Psoas muscle (tissue), 8 donors: Measurements from ENCODE around the gene AP4E1. TPM values are rescaled to one million over a fixed set of nuclear protein-coding genes. Genes with fewer than 3 reads are reported as not detected.
"Not testable (repeated sequence)": the region's sequence is repeated elsewhere in the genome, so short reads cannot be mapped to it uniquely, and the experiment has no call there.

Experiments
- ATAC-seq, 4 donors: fragments of 200-7000 bp; cut with Tn5 transposase; one replicate each; pipeline ENCODE4 v1.9.1; 2020; ENCODE audit warnings: moderate library complexity in 3 of 4, mild to moderate bottlenecking in 2 of 4
- DNase-seq, 2 donors: peaks; one replicate each; pipeline ENCODE4 v3.0.0-alpha.2; 2020
- H3K27ac ChIP-seq: fragments of 200-600 bp; one replicate; pipeline ENCODE4 v1.8.0; 2022
- H3K27me3 ChIP-seq, 3 donors: fragments of 200-600 bp in 1 of 3; one replicate each; pipeline versions ENCODE4 v1.6.1 to v1.8.0; 2013 to 2022; ENCODE audit warnings: low read length in 2 of 3, mild to moderate bottlenecking in 2 of 3, moderate library complexity in 1 of 3; ENCODE audit not compliant: insufficient read depth in 3 of 3
- H3K36me3 ChIP-seq, 2 donors: fragments of 200-600 bp in 1 of 2; one replicate each; pipeline versions ENCODE4 v1.6.1 to v1.8.0; 2013 to 2022; ENCODE audit warnings: low read depth in 1 of 2, mild to moderate bottlenecking in 1 of 2, moderate library complexity in 1 of 2; ENCODE audit not compliant: insufficient read depth in 1 of 2
- H3K4me1 ChIP-seq: fragments of 200-600 bp; one replicate; pipeline ENCODE4 v1.8.0; 2022
- H3K4me3 ChIP-seq: fragments of 200-600 bp; one replicate; pipeline ENCODE4 v1.8.0; 2022; ENCODE audit warnings: mild to moderate bottlenecking
- H3K9me3 ChIP-seq: fragments of 200-600 bp; one replicate; pipeline ENCODE4 v1.8.0; 2022
- WGBS, 3 donors: extraction: QIAGEN DNeasy Blood & Tissue Kit; methylation state at CpG; one replicate each; pipeline versions ENCODE4 v1.1.6 to v1.1.7; 2013; 5-methylcytosine and 5-hydroxymethylcytosine counted together
- intact Hi-C, 2 donors: fragments of 100-400 bp; cut with DNase I; formaldehyde crosslinking; loops; one replicate each; pipeline versions ENCODE4 v1.11.0 to v1.14.2; 2022
- polyA plus RNA-seq, 3 donors: library from polyadenylated mRNA; stranded (reverse); fragments of 200-250 nt; gene quantifications; one replicate each; pipeline ENCODE4 v1.2.3, GENCODE V29; 2013
- total RNA-seq, 4 donors: library from RNA; stranded (reverse); fragmentation: NEBNext Ultra II Directional in 2 of 4; extraction: Animal tissue kit (Norgen Biotek cat#: 25700) in 2 of 4; gene quantifications; one replicate each; pipeline versions ENCODE4 v1.2.1 to v1.2.4, GENCODE V29; 2021 to 2023
- TF ChIP-seq, protein P1 (sequence below): fragments of 200-600 bp; IDR thresholded peaks from one replicate; pipeline ENCODE4 v1.8.0; 2022; ENCODE audit warnings: antibody characterized with exemption
- donor health status: healthy with polysubstance abuse.
- donor health status: DM: no; HTN: no; CAD: no; lungs with moderate emphysema.
- donor health status: Bipolar disorder and iron deficiency.
- donor health status: healthy.
- donor health status: DM: yes; HTN: yes; CAD: no.
- donor health status: DM: no; HTN: no; CAD: no.
- donor health status: DM: no; HTN: no; CAD: no.
- donor health status: DM: yes; HTN: yes; CAD: no.

Gene AP4E1
- total and polyA plus RNA-seq, 7 donors, result 4.4 to 16.6 (median 11.9) TPM

DNA sequence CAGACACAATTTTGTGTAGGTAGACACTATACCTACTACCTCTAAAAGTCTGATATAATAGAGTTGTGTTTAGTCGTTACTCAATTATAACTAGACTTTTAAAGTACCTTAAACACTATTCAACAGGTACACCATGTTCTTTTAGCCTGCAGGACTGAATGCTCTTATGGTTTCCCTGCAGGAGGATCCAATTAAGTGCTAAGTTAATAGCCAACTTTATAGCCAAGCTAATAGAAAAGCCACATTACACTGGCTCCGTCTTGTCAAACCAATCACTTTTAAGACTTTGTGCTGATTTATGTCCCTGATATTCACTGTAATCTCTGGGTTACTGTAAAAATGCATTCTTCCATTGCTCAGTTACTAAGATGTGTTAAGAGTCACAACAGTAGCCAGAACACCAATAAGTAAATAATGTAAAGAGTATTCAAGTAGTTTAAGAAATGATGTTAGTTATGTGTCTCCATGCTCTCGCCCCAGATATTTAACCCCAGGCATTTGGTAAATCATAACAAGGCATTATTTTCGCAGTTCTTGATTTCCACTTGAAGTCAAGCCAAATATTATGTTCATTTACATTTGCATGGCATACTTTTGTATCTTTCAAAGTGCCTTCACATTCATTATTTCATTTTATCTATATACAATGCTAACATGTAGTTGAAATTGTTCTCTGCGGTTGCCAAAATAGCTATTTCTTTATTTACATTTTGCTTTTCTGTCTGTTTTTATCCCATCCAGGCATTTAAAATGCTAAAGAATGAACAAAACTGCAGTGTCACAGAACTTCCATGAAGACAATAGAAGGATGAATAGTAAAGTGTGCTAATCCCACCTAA lies 42.7 kb upstream of the AP4E1 start:
- 73 to 92% (median 82%) methylated on average over 5 of the region's 5 CpGs for WGBS, 3 donors

DNA sequence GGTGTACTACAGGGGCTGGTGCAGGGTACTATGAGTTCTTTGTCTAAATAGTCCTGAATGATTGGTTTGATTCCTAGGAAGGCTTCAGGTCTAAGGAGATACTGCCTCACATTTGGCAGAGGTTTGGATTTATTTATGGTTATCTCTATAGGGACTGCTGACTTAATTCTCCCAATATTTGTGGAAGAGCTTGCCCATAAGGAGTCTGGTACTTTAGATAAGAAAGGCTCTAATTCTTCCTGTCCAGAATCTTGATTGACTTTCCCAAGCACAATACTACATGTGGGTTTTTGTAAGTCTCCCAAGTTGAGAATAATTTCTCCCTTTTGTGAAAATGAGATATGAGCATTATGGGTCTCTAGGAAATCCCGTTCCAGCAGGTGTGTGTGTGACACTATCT lies 36.7 kb upstream of the AP4E1 start:
- no peak overlapping the region for H3K27ac ChIP-seq
- intact Hi-C loops, result no loop called here
- 67 to 83% (median 67%) methylated on average over 1 of the region's 1 CpG for WGBS, 3 donors
- H3K4me3 ChIP-seq, result no peak overlapping the region
- peaks cover 6% of the 10 kb centered on the region for H3K4me1 ChIP-seq
- ATAC-seq (no peak), DNase-seq (no peak)
- no peaks in the 10 kb centered on the region for H3K27me3 ChIP-seq
- TF ChIP-seq, protein P1, sequence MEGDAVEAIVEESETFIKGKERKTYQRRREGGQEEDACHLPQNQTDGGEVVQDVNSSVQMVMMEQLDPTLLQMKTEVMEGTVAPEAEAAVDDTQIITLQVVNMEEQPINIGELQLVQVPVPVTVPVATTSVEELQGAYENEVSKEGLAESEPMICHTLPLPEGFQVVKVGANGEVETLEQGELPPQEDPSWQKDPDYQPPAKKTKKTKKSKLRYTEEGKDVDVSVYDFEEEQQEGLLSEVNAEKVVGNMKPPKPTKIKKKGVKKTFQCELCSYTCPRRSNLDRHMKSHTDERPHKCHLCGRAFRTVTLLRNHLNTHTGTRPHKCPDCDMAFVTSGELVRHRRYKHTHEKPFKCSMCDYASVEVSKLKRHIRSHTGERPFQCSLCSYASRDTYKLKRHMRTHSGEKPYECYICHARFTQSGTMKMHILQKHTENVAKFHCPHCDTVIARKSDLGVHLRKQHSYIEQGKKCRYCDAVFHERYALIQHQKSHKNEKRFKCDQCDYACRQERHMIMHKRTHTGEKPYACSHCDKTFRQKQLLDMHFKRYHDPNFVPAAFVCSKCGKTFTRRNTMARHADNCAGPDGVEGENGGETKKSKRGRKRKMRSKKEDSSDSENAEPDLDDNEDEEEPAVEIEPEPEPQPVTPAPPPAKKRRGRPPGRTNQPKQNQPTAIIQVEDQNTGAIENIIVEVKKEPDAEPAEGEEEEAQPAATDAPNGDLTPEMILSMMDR, result no peak
- no peaks in the 10 kb centered on the region for H3K9me3 ChIP-seq
- H3K36me3 ChIP-seq, result no peaks in the 10 kb centered on the region

More for the DNA sequence above, 42.7 kb upstream of the AP4E1 start:
- H3K4me3 ChIP-seq, result no peak overlapping the region
- no peaks in the 10 kb centered on the region for H3K27me3 ChIP-seq
- ATAC-seq, result no peak
- no peaks in the 10 kb centered on the region for H3K36me3 ChIP-seq
- H3K9me3 ChIP-seq, result no peaks in the 10 kb centered on the region
- TF ChIP-seq, protein P1, result no peak
- no peak for DNase-seq
- H3K4me1 ChIP-seq, result no peaks in the 10 kb centered on the region
- intact Hi-C loops, result no loop called here
- no peak overlapping the region for H3K27ac ChIP-seq

DNA sequence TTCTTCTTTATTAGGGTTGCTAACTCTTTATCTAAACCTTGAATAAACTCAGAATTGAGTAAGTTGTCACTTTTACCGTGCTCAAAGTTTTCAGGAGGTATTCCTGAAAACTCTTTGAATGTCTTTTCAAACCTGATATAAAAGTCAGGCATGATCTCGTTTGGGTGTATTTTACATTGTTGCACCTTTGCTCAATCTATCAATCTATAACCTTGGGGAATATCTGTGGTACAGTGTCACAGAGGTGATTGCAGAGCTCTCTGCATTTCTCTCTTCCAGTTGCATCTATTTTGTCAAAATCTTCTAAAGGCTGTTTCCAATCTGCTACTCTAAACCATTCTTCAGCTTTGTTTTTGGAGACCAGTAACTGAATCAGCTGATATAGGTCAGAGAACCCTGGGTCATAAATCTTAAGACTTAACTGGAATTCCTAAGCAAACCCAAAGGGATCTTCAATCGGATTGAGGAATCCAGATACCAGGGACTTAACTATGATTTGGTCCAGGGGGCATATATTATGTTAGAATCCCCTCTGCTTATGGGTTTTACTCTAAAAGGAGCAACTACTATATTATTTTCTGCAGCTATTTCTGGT lies 35.6 kb upstream of the AP4E1 start:
- TF ChIP-seq, protein P1, result no peak
- H3K27ac ChIP-seq, result no peak overlapping the region
- H3K4me1 ChIP-seq, result peaks cover 11% of the 10 kb centered on the region
- no peak for ATAC-seq
- H3K36me3 ChIP-seq, result no peaks in the 10 kb centered on the region
- no peaks in the 10 kb centered on the region for H3K27me3 ChIP-seq
- intact Hi-C loops, result loop anchor here in 1 of 2 donors (1.0 kb wide), 1 partner anchor 30 kb away; no protein-coding TSS in a partner anchor
- H3K4me3 ChIP-seq, result no peak overlapping the region
- no peaks in the 10 kb centered on the region for H3K9me3 ChIP-seq
- DNase-seq, result no peak
- WGBS, 3 donors, result 57 to 63% (median 63%) methylated on average over 3 of the region's 3 CpGs

DNA sequence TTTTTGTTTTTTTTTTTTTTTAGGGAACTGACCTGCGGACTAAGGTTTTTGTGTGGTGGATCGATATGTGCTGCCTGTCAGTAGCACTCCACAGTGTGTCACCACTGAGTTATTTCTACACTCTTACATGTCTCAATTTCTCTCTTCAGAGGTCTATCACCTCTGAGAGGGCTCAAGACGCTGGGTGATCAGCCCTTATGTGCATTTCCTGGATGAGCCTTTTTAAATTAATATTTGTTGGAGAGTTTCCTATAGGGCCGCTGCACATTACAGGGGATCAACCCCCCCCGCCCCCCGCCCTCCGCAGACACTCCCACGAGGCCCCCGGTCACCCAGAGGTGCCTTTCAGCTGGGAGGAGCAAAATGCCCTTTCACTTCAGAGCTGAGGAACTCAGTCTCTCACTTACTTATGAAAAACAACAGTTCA lies 34.5 kb upstream of the AP4E1 start:
- ATAC-seq (peak in 3 of 4 donors; percentile 41 to 51 (median 47)), DNase-seq (no peak)
- Histone ChIP-seq H3K36me3 (no peaks in the 10 kb centered on the region), H3K9me3 (no peaks in the 10 kb centered on the region), H3K4me3 (no peak overlapping the region), H3K27ac (no peak overlapping the region), H3K27me3 (no peaks in the 10 kb centered on the region), H3K4me1 (peaks cover 11% of the 10 kb centered on the region)
- 45 to 63% (median 62%) methylated on average over 9 of the region's 9 CpGs for WGBS, 3 donors
- intact Hi-C loops, result loop anchor here in 1 of 2 donors (1.0 kb wide), 1 partner anchor 31 kb away; no protein-coding TSS in a partner anchor
- TF ChIP-seq, protein P1, result no peak

DNA sequence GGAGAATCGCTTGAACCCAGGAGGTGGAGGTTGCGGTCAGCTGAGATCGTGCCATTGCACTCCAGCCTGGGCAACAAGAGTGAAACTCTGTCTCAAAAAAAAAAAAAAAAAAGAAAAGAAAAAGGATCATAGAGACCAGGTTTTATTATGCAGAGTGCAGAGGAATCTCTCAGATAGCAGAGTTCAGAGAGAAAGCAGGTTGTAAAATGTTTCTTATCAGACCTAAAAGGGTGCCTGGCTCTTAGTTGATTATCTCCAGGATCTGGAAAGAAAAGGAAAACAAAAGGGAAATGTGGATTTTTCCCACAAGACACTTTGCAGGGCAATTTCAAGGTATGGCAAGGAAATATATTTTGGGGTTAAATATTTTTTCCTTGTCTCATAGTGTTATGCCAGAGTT lies 33.2 kb upstream of the AP4E1 start:
- not testable (repeated sequence) for H3K27ac ChIP-seq, H3K4me3 ChIP-seq, DNase-seq, H3K36me3 ChIP-seq, H3K9me3 ChIP-seq, ATAC-seq, H3K27me3 ChIP-seq
- intact Hi-C loops, result loop anchor here (5.0 kb wide), 3 partner anchors 113 to 203 kb away; partner anchors contain the start of gene TRPM7 (in 1 of the 2)
- H3K4me1 ChIP-seq, result peaks cover 11% of the 10 kb centered on the region
- 89 to 94% (median 94%) methylated on average over 3 of the region's 3 CpGs for WGBS, 3 donors
